Duodenal mucosa (tissue), 2 donors: ENCODE data around the gene ITGB2.
A peak's percentile ranks its signal among the peaks of the same experiment; 100 is the strongest.
"Not testable (repeated sequence)": the region's sequence is repeated elsewhere in the genome, so short reads cannot be mapped to it uniquely, and the experiment has no call there.

Experiments used
- H3K27ac ChIP-seq: one replicate; pipeline ENCODE4 v1.7.0; 2013; ENCODE audit warnings: low read depth, low read length
- H3K27me3 ChIP-seq, 2 donors: one replicate each; pipeline ENCODE4 v1.7.0; 2013; ENCODE audit warnings: low read length in 2 of 2, control low read depth in 1 of 2; ENCODE audit not compliant: insufficient read depth in 2 of 2, control insufficient read depth in 1 of 2
- H3K36me3 ChIP-seq, 2 donors: one replicate each; pipeline ENCODE4 v1.7.0; 2013; ENCODE audit warnings: low read length in 2 of 2, control low read depth in 1 of 2; ENCODE audit not compliant: insufficient read depth in 2 of 2, control insufficient read depth in 1 of 2
- H3K4me1 ChIP-seq, 2 donors: one replicate each; pipeline ENCODE4 v1.7.0; 2013; ENCODE audit warnings: low read length in 2 of 2, control low read depth in 1 of 2; ENCODE audit not compliant: insufficient read depth in 2 of 2, control insufficient read depth in 1 of 2
- H3K4me3 ChIP-seq, 2 donors: one replicate each; pipeline ENCODE4 v1.7.0; 2013; ENCODE audit warnings: low read length in 2 of 2, low read depth in 1 of 2
- H3K9ac ChIP-seq, 2 donors: one replicate each; pipeline ENCODE4 v1.7.0; 2013; ENCODE audit warnings: low read length in 2 of 2, low read depth in 1 of 2
- H3K9me3 ChIP-seq, 2 donors: one replicate each; pipeline ENCODE4 v1.7.0; 2013; ENCODE audit warnings: low read length in 2 of 2, control low read depth in 1 of 2; ENCODE audit not compliant: control insufficient read depth in 1 of 2

ITGB2 gene

DNA sequence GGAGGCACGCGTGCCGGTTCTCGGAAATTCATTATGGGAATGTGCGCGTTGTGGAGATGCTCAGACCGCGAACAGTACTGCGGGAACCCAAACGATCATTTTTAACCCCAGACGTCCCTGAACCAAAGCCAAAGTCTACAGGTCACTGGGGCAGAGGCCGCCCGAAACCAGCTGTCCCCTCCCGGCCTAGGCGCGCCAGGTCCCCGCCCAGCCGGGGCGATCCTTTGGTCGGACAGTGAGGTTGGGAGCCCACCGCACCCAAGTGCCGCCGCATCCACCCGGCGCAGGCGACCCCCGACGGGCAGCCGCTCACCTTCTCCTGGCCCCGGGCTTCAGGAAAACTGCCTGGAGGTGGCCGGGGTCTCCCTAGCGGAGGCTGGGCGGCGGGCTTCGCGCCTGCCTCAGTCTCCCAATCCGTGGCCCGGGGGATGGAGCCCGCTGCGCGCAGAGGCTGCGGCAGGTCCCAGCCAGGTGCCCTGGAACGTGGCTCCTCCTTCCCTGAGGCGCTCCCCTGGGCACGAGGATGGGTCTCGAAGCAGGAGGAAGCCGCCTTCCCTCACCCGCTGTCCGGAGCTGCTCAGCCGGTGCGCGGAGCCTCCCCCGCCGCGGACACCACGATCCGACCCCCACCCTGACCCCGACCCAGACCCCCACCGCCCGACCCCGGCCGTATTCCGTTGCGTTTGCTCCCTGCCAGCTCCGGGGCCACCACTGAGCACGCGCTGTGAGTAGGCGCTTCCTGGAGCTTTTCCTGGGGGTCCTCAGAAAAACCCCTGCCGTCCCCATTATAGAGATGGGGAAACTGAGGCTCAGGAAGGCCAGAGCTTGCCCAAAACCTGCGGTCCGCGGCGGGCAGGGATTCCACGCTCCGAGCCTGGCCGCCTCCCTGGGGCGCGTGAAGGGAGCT is 11.1 kb upstream of the ITGB2 start:
- H3K9ac ChIP-seq = no peak overlapping the region
- H3K27me3 ChIP-seq = peaks cover 41 to 58% of the 10 kb centered on the region in 2 donors
- peaks cover 6 to 10% of the 10 kb centered on the region in 2 donors for H3K4me1 ChIP-seq
- no peaks in the 10 kb centered on the region for H3K9me3 ChIP-seq
- H3K4me3 ChIP-seq = peak overlapping the region; percentile 11 to 28
- H3K27ac ChIP-seq = no peak overlapping the region
- H3K36me3 ChIP-seq = no peaks in the 10 kb centered on the region

DNA sequence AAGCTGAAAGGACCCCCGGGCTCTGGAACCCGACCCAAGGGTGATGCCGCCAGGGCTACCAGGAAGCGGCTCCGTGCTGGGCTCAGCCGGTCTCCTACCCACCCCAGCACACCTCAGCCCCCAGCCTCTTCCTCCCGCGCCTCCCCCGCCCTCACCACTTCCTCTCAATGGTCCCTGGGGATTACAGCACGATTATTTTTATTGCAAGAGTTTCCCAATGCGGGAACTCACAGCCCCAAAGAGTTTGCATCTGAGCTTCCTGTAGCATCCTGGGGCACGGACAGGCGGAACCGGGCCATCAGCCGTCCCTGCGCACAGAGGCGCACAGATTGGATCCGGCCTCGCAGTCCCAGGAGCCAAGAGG is 10.4 kb upstream of the ITGB2 start:
- H3K36me3 ChIP-seq = no peaks in the 10 kb centered on the region
- peaks cover 7 to 16% of the 10 kb centered on the region in 2 donors for H3K4me1 ChIP-seq
- H3K9me3 ChIP-seq = no peaks in the 10 kb centered on the region
- H3K4me3 ChIP-seq = peak overlapping the region; percentile 11 to 28
- H3K27me3 ChIP-seq = peaks cover 45 to 60% of the 10 kb centered on the region in 2 donors
- no peak overlapping the region for H3K27ac ChIP-seq
- H3K9ac ChIP-seq = no peak overlapping the region

GRCh38 chr21:44930543-44930981 is 9.9 kb upstream of the ITGB2 start:
- no peaks in the 10 kb centered on the region for H3K9me3 ChIP-seq
- H3K27me3 ChIP-seq = peaks cover 47 to 60% of the 10 kb centered on the region in 2 donors
- H3K4me3 ChIP-seq = no peak overlapping the region
- H3K27ac ChIP-seq = no peak overlapping the region
- H3K9ac ChIP-seq = no peak overlapping the region
- H3K36me3 ChIP-seq = no peaks in the 10 kb centered on the region
- peaks cover 7 to 17% of the 10 kb centered on the region in 2 donors for H3K4me1 ChIP-seq

DNA sequence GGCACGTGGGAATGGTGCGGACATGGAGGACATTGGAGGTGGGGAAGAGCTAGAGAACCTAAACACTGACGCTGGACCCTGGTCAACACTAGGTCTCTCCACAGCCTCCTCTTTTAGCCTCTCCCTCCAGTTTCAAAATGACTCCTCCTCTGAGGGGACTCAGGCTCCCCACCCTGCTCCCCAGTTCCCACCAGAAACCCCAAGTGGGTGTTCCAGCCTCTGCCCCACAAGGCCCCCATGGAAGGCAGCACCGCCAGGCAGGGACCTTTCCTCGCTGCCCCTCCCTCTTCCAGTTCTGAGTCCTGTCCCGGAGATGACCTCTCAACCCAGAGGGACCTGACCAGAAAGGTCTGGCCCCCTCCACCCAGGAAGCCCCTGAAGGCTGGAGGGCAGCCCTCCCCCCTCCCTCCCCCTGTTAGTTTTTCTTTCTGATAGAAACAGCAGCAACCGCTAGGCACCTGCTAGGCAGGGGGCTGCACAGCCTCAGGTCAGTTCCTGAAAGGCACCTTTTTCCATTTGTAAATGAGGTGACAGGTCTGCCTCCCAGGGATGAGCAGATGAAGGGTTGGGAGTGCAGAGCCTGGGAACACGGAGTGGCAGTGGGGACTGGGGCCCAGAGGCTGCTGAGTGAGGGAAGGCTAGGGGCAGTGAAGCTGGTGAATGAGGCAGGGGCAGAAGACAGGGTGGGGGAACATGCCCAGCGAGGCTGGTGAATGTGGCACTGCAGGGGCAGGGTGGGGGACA is 9.3 kb upstream of the ITGB2 start:
- peaks cover 47 to 60% of the 10 kb centered on the region in 2 donors for H3K27me3 ChIP-seq
- H3K9me3 ChIP-seq = no peaks in the 10 kb centered on the region
- H3K4me3 ChIP-seq = no peak overlapping the region
- H3K4me1 ChIP-seq = peaks cover 7 to 17% of the 10 kb centered on the region in 2 donors
- no peak overlapping the region for H3K27ac ChIP-seq
- no peaks in the 10 kb centered on the region for H3K36me3 ChIP-seq
- no peak overlapping the region for H3K9ac ChIP-seq

DNA sequence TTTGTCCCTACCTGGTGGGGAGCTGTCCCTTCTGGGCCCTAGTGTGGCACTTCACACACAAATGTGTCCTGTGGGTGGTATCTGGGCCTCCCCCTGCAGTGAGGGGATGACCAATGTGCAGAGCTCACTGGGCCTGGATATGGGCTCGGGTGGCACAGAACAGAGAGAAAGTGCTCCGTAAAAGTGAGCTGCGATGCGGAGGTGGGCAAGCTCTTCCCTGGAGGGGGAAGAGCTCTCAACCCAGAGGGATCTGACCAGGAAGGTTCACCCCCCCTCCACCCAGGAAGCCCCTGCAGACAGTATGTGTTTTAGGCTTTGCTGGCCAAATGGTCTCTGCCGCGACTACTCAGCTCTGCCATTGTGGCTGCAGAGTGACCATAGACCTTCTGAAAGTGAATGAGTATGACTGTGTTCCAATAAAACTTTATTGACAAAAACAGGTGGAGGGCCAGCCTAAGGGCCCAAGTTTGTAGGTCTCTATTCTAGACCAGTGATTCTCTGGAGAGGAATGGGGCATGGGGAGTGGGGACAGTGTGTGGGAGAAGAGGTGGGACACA is 8.6 kb upstream of the ITGB2 start:
- no peak overlapping the region for H3K9ac ChIP-seq
- no peaks in the 10 kb centered on the region for H3K36me3 ChIP-seq
- H3K27me3 ChIP-seq = peaks cover 45 to 60% of the 10 kb centered on the region in 2 donors
- peaks cover 7 to 17% of the 10 kb centered on the region in 2 donors for H3K4me1 ChIP-seq
- H3K4me3 ChIP-seq = no peak overlapping the region
- no peaks in the 10 kb centered on the region for H3K9me3 ChIP-seq
- H3K27ac ChIP-seq = no peak overlapping the region

DNA sequence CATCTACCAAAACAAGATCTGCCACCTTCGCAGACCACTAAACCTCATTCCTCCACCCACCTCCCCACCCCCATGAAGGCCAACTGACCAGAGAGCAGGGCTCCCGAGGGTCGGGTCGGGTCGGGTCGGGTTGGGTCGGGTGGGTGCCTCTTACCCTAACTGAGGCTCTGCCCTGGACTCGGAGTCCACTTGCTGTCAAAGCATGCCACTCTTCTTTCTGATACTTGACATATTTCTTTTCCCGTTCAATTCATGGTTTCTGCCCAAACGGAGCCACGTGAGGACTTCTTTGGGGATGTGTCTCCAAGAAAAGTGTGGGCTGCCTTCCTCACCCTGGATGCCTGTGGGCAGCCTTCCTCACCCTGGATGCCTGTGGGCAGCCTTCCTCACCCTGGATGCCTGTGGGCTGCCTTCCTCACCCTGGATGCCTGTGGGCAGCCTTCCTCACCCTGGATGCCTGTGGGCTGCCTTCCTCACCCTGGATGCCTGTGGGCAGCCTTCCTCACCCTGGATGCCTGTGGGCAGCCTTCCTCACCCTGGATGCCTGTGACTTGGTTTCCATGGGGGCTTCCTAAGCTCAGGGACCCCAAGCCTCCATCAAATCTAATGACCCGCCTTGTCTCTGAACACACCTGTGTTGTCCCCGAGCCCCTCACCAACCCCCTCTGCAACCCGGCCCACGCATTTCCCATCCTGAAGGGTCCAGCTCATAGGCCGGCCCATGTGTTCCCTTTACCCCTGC is 8.0 kb upstream of the ITGB2 start:
- not testable (repeated sequence) for H3K36me3 ChIP-seq, H3K9me3 ChIP-seq, H3K4me3 ChIP-seq, H3K27ac ChIP-seq, H3K9ac ChIP-seq
- H3K4me1 ChIP-seq = peaks cover 7 to 17% of the 10 kb centered on the region in 2 donors
- H3K27me3 ChIP-seq = peaks cover 44 to 55% of the 10 kb centered on the region in 2 donors

DNA sequence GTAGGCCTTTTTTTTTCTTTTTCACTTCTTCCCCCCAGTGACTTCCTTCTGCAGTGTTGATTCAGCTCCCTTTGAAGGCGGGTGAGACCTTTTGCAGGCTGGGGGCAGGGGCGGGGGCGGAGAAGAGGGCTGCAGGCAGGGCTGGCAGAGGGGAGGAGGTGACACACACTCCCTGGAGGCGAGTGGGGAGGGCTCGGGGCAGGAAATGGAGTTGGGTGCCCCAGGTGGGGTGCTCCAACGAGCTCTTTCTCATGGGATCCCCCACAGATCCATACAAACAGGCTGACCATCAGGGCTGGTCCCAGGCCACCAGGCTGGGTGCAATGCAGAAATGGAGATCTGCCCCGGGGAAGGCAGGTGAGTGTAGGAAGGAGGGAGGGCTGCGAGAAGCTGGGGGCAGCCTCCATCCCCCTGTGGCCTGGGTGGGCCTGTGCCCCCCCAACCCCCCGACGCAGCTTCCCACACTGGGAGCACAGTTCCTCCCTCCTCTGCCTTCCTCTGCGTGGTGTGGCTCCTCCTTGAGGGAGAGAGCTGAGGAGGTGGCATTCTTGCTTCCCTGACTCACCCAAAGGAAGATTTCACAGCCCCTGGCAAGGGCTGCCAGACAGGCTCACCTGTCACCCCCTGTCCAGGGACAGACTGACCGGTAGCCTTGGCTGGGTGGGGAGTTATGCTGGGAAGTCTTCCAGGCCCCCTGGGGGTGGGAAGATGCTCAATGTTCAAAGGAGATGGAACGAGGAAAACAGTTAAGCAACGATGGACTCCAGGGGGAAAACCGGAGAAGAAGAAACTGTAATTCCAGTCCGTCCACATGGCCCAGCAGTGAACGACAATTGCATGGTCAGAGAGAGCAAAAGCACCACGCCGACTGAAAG is 7.1 kb upstream of the ITGB2 start:
- H3K9ac ChIP-seq = peak overlapping the region; percentile 12 to 26

DNA sequence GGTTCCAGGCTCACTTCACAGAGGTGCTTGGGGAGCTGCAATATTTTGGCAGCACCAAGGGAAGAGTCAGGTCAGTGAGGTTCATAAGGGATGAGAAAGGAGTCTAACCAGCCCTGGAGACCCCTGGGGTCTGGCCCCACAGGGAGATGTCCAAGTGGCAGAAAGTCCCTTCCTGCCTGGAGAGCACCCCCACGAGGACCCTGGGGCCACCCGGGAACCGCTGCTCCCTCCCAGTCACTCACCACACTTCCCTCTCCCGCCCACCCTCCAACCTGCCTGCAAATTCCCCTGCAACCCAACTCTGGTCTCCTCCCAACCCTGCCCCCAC is 6.5 kb upstream of the ITGB2 start:
- Histone ChIP-seq H3K9ac (peak overlapping the region in 1 of 2 donors; percentile 10), H3K36me3 (no peaks in the 10 kb centered on the region), H3K9me3 (no peaks in the 10 kb centered on the region), H3K4me3 (peak overlapping the region; percentile 10 to 50), H3K27ac (no peak overlapping the region), H3K4me1 (peaks cover 7 to 17% of the 10 kb centered on the region in 2 donors), H3K27me3 (peaks cover 35 to 49% of the 10 kb centered on the region in 2 donors)

More for the DNA sequence above, 7.1 kb upstream of the ITGB2 start:
- H3K27ac ChIP-seq = no peak overlapping the region
- H3K4me1 ChIP-seq = peaks cover 7 to 17% of the 10 kb centered on the region in 2 donors
- peaks cover 35 to 50% of the 10 kb centered on the region in 2 donors for H3K27me3 ChIP-seq
- H3K9me3 ChIP-seq = no peaks in the 10 kb centered on the region
- peak overlapping the region in 1 of 2 donors; percentile 8 for H3K4me3 ChIP-seq
- H3K36me3 ChIP-seq = no peaks in the 10 kb centered on the region
